GM19025 (cell line): Measurements from ENCODE around the gene ZNF335.

Experiments
- ATAC-seq: cut with Tn5 transposase; IDR thresholded peaks from one replicate; pipeline ENCODE4 v1.9.1; 2021; ENCODE audit warnings: mild to moderate bottlenecking, low read depth, moderate library complexity; ENCODE audit not compliant: unreplicated experiment

The ZNF335 gene

GRCh38 chr20:45952861-45953260, 19.1 kb downstream of the ZNF335 start:
- ATAC-seq, result no peak

DNA sequence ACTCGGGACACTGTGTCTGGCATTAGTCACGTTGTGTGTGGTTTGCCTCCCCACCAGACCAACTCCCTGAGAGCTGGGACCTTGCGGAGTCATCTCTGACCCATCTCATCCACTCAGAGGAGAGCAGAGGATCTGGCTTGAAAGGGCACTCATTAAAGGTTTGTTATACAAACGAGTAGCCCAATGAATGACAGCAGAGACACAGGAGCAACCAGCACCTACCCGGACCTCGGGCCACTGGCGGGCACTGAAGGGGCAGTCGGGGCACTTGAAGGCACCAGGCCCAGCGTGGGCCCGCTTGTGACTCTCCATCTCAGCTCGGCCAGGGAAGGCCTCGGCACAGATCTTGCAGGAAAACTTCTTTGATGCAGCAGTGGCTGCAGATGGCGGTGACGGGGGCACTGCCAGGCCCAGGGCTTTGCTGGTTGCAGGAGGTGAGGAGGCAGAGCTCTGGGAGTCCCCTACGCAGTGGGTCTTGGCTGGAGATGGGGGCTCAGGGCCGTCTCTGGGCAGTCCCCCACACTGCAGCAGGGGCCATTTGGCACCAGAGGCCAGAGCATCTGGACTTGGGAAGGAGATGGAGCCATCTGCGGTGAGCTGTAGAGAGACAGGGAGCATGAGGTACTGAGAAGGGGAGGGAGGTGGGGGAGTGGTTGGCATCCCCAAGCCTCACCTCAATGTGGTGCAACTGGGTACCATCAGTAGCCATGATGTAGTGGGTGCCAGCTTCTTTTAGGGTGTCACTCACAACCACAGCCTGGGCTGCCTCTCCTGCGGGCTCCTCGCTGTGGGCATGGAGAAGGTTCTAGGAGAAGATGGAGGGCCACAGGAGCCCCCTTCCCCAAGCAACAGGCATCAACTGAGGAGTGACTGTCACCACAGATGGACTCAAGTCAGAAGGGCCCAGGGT, 19.8 kb downstream of the ZNF335 start:
- no peak for ATAC-seq

GRCh38 chr20:45950330-45950646, 21.7 kb downstream of the ZNF335 start:
- ATAC-seq, result no peak

GRCh38 chr20:45949542-45950329, 22.3 kb downstream of the ZNF335 start:
- ATAC-seq, result no peak

DNA sequence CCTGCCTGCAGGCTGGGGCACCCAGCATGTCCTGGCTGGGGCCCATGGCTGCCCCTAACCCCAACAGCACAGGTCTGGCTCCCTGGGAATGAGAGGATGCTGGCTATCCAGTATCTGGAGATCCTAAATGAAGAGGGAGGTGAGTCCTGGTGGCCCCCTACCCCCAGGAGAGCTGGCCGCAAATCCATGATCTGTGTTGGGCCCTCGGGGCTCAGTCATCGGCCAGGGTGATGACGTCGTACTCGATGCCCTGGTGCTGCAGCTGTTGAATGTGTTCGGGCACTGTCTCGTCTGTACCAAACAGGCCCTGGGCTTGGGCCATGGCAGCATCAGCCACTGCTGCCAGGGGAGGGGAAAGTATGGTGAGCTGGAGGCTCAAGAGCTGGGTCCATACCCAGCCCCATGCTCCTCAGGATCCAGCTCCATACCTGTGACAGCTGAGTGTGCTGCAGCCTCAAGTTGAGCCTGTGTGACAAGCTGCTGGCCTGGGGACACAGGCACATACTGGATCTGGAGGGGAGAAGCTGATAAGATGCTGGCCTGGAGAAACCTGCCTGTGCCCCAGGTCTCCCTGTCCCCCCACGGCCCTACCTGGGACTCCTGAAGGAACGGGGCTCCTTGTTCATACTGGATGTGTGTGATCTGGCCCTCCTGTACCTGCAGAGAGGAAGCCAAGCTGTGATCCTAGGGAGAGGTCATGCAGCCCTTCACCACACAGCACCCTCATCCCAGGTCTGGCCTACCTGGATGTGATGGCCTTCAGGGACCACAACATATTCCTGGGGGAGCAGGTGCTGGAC, 23.1 kb downstream of the ZNF335 start:
- no peak for ATAC-seq

GRCh38 chr20:45948261-45948733, 23.7 kb downstream of the ZNF335 start:
- no peak for ATAC-seq

DNA sequence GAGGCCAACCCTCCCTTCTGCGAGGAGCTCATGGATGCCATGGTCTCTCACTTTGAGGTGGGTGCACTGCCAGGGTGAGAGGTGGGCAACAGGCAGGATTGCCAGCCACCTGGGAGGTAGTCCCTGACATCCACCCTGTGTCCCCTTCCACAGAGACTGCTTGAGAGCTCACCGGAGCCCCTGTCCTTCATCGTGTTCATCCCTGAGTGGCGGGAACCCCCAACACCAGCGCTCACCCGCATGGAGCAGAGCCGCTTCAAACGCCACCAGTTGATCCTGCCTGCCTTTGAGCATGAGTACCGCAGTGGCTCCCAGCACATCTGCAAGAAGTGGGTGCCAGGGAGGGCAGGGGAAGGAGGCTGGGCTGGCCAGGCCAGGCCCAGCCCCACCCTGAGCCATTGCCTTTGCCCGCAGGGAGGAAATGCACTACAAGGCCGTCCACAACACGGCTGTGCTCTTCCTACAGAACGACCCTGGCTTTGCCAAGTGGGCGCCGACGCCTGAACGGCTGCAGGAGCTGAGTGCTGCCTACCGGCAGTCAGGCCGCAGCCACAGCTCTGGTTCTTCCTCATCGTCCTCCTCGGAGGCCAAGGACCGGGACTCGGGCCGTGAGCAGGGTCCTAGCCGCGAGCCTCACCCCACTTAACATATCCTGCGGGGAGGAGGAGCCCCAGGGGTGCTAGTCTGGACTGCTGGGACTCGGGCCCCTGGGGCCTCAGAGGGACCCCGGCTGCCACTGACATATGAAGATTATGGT, 24.7 kb downstream of the ZNF335 start:
- ATAC-seq, result no peak

GRCh38 chr20:45946149-45946970, 25.6 kb downstream of the ZNF335 start:
- no peak for ATAC-seq

- no peak for ATAC-seq
Measured at GRCh38 chr20:45945678-45946148, 26.3 kb downstream of the ZNF335 start.

- no peak for ATAC-seq
Measured at GRCh38 chr20:45944965-45945677, 26.9 kb downstream of the ZNF335 start.

DNA sequence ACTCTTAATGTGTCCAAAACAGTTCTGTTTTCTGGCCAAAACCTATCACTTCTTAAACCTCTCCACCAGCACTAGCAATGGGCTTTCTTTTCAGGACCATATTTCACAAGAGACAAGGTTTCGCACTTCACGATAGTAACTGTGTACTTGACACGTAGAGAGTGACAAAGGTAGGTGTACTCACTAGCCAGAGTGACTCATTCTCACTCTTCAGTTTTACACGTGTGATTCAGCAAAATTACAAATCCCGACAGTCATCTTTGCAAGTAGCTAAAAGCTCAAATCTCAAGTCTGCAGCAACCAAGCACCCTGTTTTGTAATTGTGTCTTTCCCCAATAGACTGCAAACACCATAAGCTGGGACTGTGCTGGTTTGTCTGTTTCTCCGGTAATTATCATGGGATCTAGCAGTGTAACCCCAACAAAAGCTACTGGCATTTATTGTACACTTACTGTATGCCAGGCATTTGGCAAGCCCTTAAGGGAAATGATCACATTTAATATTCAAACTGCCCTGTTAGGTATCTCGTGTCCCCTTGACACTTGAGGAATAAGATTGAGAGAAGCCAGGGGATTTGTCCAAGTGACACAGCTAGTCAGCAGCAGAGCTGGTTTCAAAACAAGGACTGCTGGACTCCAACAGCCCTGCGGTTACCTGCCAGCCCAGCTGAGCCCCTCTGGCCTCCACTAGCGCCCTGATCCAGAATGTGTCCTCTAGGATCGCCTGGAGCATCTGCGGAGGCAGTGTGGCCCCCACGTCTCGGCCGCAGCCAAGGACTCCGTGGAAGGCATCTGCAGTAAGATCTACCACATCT, 27.6 kb downstream of the ZNF335 start:
- no peak for ATAC-seq

DNA sequence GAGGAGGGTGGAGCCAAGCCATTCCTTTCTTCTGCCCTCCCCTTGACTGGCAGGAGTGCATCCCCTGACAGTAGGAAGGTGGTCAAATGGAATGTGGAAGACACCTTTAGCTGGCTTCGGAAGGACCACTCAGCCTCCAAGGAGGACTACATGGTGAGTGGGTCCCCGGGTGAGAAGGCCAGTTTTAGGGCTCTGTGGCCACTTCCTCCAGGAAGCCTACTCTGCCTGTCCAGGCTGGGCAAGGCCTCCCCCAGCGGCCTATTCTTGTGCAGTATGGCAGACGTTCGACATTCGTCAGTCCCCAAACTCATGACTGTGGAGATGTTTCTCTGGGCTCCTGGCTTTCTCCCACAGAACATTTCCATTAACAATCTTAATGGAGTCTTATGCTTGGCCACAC, 28.4 kb downstream of the ZNF335 start:
- ATAC-seq, result no peak

- no peak for ATAC-seq
Measured at GRCh38 chr20:45940469-45940868, 31.5 kb downstream of the ZNF335 start.

GRCh38 chr20:45940053-45940452, 31.9 kb downstream of the ZNF335 start:
- no peak for ATAC-seq

- ATAC-seq, result no peak
Measured at GRCh38 chr20:45938727-45939438, 33.1 kb downstream of the ZNF335 start.

DNA sequence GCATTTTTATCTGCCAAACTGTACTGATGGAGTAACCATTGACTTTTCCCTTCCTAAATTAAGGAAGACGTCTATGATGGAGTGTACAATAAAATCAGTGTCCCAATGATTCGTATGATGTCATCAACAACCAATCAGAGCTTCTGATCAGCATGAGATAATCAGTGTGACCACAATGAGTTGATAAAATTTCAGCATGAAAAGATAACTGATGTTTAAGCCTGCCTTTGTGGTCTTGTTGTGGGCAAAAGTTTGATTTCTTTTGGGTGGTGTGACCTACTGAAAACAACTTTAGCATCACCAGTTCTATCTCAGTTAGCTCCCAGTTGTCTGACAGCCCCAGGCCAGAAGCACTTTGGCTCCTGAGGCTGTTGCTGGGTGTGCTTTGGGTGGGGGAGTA, 34.2 kb downstream of the ZNF335 start:
- ATAC-seq, result no peak

DNA sequence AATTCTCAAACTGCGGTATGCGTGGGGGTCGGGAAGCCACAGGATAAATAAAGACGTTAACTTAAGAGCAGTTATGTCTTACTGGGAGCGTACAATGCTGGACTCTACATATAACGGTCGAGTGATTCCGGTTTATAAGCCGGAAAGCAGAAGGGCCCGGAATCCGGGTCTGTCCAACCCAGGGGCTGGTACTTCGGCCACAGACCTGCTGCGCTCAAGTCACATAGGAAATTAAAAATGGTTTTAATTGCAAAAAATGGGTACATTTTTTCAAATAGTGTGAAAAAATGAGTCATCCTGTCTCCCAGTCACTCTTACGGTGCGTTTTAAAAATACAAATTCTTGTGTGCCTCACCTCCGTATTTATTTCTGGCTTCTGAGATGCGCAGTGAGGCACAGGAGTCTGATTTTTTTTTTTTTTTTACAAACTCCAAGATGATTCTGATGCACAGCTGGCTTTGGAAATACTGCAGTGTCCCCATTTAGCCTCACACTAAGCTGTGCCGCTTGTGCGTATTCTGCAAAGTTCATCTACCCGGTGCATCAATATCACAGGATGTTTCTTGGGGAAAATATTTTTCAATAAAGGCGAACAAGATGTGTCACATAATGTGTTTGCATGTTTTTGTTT, 36.5 kb downstream of the ZNF335 start:
- ATAC-seq, result peak; percentile 1
